NCI-H82 treated with DMSO at 0.1 percent for 48 hours (cell line): ENCODE data around the gene ARID5B.

Source experiments
- DNase-seq: peaks from one replicate; lab custom pipeline; 2025; ENCODE audit not compliant: unreplicated experiment; lab: John Stamatoyannopoulos, UW

The ARID5B gene

GRCh38 chr10:62121187-62121530 lies 219.7 kb downstream of the ARID5B start:
- DNase-seq, result no peak

- no peak for DNase-seq
These were observed 226.5 kb downstream of the ARID5B start for GRCh38 chr10:62127975-62128374.

DNA sequence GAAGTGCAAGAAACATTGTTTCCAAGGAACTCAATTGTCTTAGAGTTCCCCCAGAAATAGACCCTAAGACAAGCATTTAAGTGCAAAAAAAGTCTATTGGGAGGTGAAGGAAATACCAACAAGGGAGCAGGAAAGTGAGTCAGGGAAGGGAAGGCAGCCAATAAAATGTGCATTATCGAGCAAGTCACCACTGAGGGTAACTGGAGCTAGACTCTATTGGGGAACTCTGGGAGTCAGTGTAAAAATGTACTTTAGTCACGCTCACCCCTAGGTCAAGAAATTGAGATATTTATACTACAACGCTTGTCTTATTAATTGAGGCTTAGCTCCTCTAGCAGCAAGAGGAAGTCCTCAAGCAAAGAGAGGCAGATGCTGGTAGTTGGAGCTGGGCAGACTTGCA lies 229.4 kb downstream of the ARID5B start:
- no peak for DNase-seq

DNA sequence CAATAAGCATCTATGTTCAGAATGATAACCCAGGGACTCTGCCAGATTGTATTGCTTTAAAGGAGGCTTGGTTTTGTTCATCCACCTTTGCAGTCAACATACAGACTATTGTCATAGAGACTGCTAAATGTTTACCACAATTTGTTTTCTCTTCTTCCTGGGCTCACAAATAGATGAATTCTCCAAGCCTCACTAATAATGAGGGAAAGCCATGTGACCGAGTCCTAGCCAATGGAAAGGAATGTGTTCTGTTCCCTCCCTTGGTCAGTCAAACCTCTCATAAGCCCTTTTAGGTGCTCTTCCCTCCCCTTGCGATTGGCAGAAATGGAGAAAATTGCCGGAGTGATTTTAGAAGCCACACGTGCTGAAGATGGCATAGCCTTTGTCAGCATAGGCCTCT lies 230.2 kb downstream of the ARID5B start:
- DNase-seq, result no peak

GRCh38 chr10:62133618-62134017 lies 232.1 kb downstream of the ARID5B start:
- no peak for DNase-seq

DNA sequence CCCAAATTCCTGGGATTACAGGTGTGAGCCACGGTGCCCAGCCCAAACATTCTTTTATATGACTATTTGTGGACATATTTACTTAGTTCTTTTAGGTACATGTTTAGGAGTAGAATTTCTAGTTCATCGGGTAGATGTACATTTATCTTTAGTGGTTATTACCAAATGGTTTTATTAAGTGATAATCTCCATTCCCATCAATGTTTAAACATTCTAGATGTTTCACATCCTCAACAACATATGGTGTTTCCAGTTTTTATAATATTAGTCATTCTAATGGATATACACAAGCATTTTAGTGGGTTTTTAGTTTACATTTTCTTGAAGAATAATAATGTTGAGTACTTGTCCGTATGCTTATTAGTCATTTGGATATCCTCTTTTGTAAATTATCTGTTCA lies 235.4 kb downstream of the ARID5B start:
- DNase-seq, result no peak
